ENCODE measurements around the gene CDC20. TPM values are rescaled to one million over a fixed set of nuclear protein-coding genes. Genes with fewer than 3 reads are reported as not detected.

CDC20 gene
- total and polyA plus RNA-seq, 2 of the 4 experiments (the other 2 are of a cell fraction), result 103 to 107 TPM

GRCh38 chr1:43354471-43354870, 4.3 kb upstream of the CDC20 start:
- H4K8ac ChIP-seq (ENCODE audit: low read depth in 2 of 2, low read length in 2 of 2), result 0 out of 4 replicates have a peak overlapping the region, but pooled peaks of 1 of the 2 experiments have one; percentile 17
- no peak overlapping the region for H3K27ac ChIP-seq (ENCODE audit: insufficient read depth, low read length)
- peak overlapping the region; percentile 24; the same call in 1 of the 2 replicates for H3K4ac ChIP-seq (ENCODE audit: low read depth, low read length)
- peak overlapping the region; percentile 75 for H2AK9ac ChIP-seq (replicated peaks; ENCODE audit: low read depth, low read length, poor library complexity)
- H2AFZ ChIP-seq (replicated peaks; ENCODE audit: low read length, poor library complexity), result peak overlapping the region; percentile 25
- no peak overlapping the region for H3K9ac ChIP-seq (ENCODE audit: low read depth, low read length)
- H3K23ac ChIP-seq (ENCODE audit: low read depth, low read length), result 0 out of 2 replicates have a peak overlapping the region, but pooled peaks have one; percentile 10
- H4K5ac ChIP-seq (ENCODE audit: low read depth, low read length), result no peak overlapping the region
- H2BK20ac ChIP-seq (ENCODE audit: low read depth, low read length), result peak overlapping the region; percentile 36; the same call in 1 of the 2 replicates
- peaks cover 15% of the 10 kb centered on the region for H3K4me1 ChIP-seq (ENCODE audit: control insufficient read depth, insufficient read depth, low read length)
- no TSS peak for BruUV-seq (replicated peaks)
- no peak overlapping the region; the same call in 1 of the 2 replicates for H3K14ac ChIP-seq (replicated peaks; ENCODE audit: low read depth, low read length)
- H2BK5ac ChIP-seq (ENCODE audit: low read depth, low read length, poor library complexity, severe bottlenecking), result peak overlapping the region; percentile 37
- dilution Hi-C loops (cut with HindIII; ENCODE audit: low sequenced_read_pairs, unreplicated experiment), result no loop called here
- H3K18ac ChIP-seq (ENCODE audit: low read depth, low read length), result no peak overlapping the region
- no peak for TF ChIP-seq CTCF (conservative IDR thresholded peaks at IDR 0.05; ENCODE audit: low read depth, low read length)
- no peak for TF ChIP-seq RFX5 (IDR thresholded peaks at IDR 0.05; ENCODE audit: low read depth, low read length)
- TF ChIP-seq MAFK (IDR thresholded peaks at IDR 0.05; ENCODE audit: low read depth, low read length), result no peak
- TF ChIP-seq MAZ (IDR thresholded peaks at IDR 0.05; ENCODE audit: borderline replicate concordance, low read depth, low read length), result no peak
- TF ChIP-seq CEBPB (IDR thresholded peaks at IDR 0.05; ENCODE audit: low read depth, low read length), result no peak; the same call in 1 of the 2 replicates
- intact Hi-C loops (cut with micrococcal nuclease), result no loop called here
- H4K91ac ChIP-seq (ENCODE audit: insufficient read depth, low read depth, low read length), result peak overlapping the region; percentile 17; the same call in 1 of the 2 replicates
- H3K27me3 ChIP-seq (ENCODE audit: control insufficient read depth, insufficient read depth, low read length), result no peaks in the 10 kb centered on the region
- H3K56ac ChIP-seq (ENCODE audit: extremely low read depth, insufficient read depth, low read length), result no peak overlapping the region
- peaks cover 9% of the 10 kb centered on the region for H3K9me1 ChIP-seq (ENCODE audit: insufficient read depth, low read length)
- H4K20me1 ChIP-seq (ENCODE audit: insufficient read depth, low read length), result peaks cover 3% of the 10 kb centered on the region; the same call in 1 of the 2 replicates
- ChIA-PET POLR2A (ENCODE audit: unreplicated experiment) (no interaction called here), CTCF (no interaction called here)
- H3K36me3 ChIP-seq (ENCODE audit: control insufficient read depth, insufficient read depth, low read length), result no peaks in the 10 kb centered on the region
- ATAC-seq (ENCODE audit: low read depth) (no peak), DNase-seq (no peak)
- H3K4me3 ChIP-seq (ENCODE audit: insufficient read depth, low read depth, low read length), result no peak overlapping the region
- in situ Hi-C loops (cut with MboI; ENCODE audit: low sequenced_read_pairs), result loop anchor here (10.0 kb wide), 1 partner anchor 120 kb away; no protein-coding TSS in a partner anchor
- H3K9me3 ChIP-seq (ENCODE audit: control insufficient read depth, insufficient read depth, low read length), result no peaks in the 10 kb centered on the region
- 73% methylated on average over 2 of the region's 2 CpGs; no CpG with 5 or more reads in 1 of the 2 experiments for WGBS, 2 experiments (ENCODE audit: extremely low coverage in 2 of 2, insufficient read length in 1 of 2)
- 0 out of 3 replicates have a peak overlapping the region, but pooled peaks have one; percentile 71 for H2BK15ac ChIP-seq (ENCODE audit: low read depth, low read length)
- no peak overlapping the region for H2BK120ac ChIP-seq (ENCODE audit: low read depth, low read length)
- no peak overlapping the region for H3K4me2 ChIP-seq (ENCODE audit: low read depth, low read length)
- H2AK5ac ChIP-seq (ENCODE audit: low read depth, low read length), result peak overlapping the region; percentile 62; the same call in 1 of the 2 replicates
- H3K79me1 ChIP-seq (ENCODE audit: low read depth in 1 of 2, low read length in 2 of 2), result peaks cover 0 to 7% of the 10 kb centered on the region in 2 experiments; a peak in 2 of 4 replicates

Measured in IMR-90 (cell line).